ENCODE measurements around the gene DROSHA.

Gene DROSHA

DNA sequence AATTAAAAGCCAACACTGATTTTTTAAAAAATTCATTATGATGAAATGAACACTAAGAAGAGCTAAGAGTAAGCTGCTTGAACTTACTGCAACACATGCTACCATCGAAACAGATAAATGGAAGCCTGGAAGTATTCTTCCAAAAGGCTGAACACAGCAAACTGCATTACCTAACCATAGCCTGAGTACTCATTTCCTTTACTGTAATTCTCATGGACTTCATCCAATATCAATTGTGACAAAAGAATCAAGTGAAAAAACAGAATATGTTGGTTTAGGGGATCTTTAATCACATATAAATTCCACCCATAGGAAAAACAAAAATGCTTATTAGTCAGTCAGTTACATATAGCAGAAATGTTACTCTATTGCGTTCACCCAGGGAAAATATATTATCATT lies 68.5 kb downstream of the DROSHA start:
- DNase-seq, result no peak

DNA sequence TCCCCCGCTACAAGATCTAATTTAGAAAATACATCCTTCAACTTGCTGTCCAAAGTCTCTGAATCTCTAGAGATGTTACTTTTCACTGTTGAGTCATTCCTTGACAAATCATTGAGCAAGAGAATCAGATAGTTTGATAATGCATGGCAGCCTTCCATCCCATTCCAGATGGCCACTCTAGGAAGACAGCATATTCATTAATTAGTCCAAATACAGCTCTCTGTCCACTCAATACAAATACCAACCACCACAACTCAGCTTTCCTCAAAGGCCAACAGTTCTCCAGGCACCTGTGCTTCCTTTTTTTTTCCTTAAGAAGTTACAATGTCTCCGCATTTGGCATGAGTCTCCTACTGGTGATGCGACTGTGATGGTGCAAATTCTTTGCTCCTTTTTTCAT lies 72.3 kb downstream of the DROSHA start:
- no peak for DNase-seq

DNA sequence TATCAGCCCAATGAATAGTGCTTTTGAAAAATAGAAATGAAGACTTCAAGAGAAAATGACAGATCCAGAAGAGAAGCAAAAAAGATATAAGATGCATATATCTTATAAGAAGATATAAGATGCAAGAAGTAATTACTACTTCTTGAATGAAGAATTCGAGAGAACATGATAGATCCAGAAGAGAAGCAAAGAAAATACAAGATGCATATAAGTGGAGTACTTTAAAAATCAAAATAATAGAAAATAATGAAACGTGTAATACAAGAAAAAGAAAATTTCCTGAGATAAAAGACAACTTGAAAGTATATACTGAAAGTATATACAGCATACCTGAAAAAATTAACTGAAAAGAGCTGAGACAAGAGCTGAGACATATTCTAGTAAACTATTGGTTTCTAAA lies 76.7 kb downstream of the DROSHA start:
- DNase-seq, result no peak

DNA sequence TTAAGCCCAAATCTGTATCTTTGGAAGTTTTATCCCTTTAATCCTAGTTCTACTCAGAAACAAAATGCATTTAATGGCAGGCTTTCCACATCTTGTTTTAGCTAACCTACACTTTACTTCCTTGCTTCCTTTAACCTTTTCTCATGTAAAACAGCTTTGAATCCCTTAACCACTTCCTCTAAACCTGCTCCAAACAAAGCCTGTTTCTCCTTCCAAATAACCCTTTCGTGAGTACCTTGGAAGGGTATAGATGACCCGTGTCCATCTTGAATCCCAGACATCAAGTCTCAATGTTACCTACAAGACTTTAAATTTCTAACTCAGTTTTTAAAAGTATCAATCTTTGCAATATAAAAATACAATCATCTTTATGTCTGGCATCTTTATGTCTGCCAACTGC lies 78.4 kb downstream of the DROSHA start:
- DNase-seq, result no peak

DNA sequence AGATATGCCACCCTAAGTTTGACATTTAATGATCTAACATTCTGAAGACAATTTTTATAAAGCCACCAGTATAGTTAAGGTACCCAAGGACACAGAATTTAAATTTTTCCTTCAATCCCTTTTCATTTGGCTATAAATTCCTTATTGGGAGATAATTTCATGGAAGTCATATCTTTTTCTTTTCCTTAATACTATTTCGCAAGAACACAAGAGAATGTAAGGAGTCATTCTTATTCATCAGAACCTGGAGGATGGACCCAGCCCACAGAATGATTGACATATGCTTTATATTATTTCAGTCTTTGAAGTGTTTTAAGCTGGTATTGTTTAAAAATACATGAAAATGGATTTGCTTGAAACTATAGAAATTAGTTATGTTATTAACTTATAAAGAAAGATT lies 79.6 kb downstream of the DROSHA start:
- DNase-seq, result no peak

DNA sequence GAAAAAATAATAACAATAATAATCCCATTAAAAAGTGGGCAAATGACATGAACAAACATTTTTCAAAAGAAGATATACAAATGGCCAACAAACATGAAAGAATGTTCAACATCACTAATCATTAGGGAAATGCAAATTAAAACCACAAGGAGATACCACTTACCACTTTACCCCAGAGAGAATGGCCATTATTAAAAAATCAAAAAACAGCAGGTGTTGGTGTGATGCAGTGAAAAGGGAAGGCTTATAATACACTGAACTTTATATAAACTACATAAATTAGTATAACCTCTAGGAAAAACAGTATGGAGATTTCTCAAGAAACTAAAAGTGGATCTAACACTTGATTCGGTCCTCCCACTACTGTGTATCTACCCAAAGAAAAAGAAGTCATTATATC lies 81.9 kb downstream of the DROSHA start:
- DNase-seq, result no peak

DNA sequence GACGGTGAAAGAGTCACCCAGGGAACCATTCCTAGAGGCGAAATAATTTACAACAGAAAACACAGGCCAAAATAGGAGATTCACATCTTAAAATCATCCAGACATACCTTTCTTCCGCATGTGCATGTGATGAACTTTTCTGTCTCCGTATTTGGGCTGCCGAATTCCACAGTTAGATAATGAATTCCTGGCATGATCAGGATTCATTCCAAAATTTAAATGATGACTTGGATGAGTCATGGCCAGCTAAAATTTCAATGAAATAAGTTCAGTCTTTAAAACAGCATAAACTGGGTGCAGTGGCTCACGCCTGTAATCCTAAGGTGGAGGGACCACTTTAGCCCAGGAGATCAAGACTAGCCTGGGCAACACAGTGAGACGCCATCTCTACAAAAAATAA lies 82.7 kb downstream of the DROSHA start:
- DNase-seq, result no peak

DNA sequence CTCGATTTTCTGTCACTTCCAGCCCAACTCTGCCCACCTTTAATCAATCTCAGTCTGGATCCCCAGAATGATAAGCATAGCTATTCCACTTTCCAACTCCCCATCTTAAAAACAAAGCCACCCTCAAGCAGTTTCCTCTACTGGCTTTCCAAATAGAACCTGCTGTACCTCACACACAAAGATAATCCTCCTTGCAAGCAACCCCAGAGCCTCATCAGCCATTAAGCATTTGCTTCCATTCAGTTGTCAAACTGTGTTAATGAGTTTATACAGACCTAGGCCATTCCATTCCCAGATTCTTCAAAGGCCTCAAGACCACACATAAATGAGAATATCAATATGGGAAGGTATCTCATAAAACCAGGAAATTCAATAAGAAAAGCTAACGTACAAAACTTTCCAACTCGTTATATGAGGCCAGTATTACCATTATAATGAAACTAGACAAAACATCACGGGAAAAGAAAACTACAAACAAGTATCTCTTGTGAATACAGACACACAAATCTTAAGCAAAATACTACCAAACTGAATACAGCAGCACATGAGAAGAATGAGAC lies 86.8 kb downstream of the DROSHA start:
- DNase-seq, result no peak

DNA sequence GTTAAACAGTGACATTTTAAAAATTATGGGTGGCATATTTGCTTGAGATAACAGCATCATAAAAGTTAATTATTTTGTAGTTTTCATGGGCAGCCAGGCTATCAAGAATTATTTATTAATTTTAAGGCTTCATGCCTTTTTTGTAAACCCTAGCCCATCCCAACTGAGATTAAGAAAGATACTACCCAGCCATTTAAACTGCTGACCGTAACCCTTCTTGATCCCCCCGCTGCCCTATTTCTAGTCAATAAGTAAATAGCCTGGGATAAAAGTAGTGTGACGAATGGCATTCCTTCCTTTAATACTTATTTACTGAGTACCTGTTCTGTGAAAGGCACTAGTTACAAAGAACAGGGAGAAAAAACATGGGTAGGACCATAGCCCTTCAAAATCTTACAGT lies 88.3 kb downstream of the DROSHA start:
- DNase-seq, result no peak

DNA sequence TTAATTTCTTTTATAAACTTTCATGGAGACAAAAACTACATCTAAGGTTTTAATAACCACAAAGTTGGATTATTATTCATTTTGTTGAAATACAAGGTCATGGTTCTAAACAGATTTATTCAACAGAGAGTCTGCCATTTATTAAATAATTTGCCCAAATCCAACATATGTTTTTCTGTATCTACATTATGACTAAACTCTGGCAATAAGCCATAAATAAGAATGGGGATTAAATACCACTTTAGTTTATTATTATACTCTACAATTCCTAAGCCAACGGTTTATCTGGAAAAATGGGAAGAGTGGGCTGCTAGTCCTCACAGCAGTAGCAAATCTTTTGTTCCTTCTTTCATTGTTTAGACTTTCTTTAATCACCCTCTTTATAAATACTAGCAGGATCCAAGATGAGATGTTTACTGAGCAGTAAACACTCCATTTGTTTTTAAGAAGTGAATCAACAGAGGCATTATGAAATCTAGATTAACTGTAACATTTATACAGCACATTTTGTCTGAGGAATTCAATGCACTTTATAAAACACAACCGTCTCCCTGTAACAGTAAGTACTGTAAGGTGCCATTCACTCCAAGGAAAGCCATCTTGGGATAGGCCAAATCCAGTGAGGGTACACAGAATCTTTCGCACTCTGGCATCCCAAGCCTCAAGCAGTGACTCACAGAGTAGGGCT lies 89.7 kb downstream of the DROSHA start:
- no peak for DNase-seq

DNA sequence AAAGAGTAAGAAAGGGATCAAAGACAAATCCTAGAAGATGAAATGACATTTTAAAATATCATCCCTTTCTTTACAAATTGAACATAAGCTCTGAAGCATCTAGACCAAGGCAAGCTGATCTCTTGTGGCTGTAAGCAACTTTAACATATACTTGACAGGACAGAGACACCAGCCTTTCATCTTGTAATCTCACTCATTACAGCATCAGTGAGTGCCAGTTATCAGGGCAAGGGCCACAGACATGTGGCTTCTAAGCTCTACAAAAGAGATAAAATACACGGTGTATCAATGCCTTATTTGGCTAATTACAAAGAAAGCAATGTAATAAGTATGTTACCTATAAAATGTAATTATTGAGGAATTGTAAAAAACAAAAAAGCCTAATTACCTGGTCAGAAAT lies 95.0 kb downstream of the DROSHA start:
- no peak for DNase-seq

DNA sequence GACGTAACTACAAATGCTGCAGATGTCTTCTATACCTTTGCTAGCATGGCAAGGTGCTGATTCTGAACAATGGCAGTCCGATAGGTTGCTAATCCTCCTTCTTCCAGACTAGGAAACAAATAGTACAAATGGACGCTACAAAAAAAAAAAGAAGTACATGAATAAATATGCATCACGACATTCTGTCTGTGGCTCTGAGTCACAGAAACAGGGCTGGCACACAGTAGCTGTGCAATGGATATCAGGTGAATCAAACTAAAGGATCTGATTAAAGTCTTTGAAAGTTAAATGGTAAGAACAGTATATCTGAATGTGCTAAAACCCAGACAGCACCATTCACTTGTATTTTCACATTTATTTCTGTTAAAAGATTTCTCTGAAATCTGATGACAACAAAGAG lies 96.2 kb downstream of the DROSHA start:
- no peak for DNase-seq

DNA sequence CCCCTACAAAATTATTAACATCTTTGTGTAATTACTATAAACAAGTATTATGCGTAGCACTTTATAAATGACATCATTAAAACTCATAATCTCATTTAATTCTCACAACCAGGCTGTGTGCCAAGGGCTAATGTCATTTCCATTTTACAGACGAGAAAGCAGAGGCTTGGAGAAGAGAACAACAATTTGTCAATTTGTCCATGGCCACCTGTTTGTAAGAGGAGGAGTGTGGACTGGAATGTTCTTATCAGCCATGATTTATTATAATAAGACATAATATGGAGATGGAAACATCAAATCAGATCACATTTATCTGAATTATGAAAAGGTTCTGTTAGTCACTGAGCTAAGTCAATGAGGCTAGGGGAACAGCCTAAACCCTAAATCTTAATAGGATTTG lies 97.0 kb downstream of the DROSHA start:
- no peak for DNase-seq

DNA sequence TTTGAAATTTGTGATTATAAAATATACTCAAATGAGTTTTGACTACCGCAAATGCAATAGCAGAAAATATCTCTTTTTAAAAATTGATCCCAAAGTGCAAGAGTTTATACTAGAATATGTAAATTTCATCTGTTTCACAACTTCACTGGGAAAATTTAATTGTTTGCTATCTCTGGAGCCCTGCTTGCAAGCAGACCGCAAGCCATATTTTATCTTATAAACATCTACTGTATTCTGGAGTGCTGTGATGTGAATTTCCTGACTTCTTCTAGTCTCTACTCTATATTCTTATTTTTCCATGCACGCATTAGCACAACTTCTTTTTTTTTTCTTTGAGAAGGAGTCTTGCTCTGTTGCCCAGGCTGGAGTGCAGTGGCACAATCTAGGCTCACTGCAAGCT lies 98.7 kb downstream of the DROSHA start:
- DNase-seq, result no peak

DNA sequence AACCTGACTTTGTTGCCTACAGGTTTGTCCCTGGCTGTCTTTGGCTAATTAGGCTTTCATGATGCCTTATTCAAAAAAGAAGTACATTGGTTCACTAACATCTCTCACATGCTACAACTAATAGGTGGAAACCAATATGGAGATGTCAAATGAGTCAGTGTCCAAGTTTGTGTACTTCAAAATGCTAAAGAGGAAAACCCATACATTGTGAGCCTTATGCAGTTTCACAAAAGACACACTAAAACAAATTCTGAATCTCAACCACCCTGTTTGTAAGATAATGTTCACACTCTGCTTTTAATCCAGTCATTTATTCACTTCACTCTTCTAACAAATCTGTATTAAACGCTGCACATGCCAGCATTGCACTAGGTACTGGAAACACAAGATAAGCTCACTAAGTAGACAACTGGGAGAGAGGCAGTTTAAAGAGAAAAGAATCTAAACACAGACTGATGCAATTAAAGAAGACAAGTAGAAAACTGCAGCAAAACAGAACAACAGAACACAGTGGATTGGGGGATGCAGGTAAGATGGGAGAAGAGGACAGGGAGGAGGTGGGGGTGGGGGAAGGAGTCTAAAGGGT lies 104.1 kb downstream of the DROSHA start:
- no peak for DNase-seq

DNA sequence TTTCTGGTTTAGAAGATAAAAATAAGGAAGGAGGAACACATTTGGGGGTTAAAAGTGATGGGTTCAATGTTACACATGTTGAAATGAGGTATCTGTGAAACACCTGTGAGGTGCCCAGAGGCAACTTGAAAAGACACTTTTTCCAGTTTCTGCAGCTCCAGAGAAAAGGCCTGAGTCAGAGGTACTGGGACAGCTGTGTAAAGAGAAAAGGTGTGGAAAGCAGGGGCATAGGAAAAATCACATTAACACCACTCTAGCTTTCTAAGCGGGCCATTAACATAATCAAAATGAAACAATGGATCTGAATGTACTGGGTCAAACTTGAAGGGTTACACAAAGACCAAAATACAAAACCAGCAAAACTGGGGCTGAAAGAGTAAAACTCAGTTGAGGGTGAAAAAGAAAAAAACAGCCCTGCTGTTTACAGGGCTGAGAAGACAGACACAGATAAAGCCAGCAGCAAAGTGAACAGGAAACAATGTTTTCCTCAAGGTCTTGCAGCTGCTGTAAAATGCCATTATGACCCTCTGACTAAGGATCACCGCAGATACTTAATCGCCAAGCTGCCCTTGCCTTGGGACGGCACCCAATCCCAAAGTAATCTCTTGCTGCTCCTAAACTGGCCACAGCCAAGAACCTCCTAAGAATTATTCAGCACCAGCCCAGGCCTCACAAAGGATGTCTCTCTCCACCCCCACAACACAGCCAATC lies 104.7 kb downstream of the DROSHA start:
- DNase-seq, result no peak

DNA sequence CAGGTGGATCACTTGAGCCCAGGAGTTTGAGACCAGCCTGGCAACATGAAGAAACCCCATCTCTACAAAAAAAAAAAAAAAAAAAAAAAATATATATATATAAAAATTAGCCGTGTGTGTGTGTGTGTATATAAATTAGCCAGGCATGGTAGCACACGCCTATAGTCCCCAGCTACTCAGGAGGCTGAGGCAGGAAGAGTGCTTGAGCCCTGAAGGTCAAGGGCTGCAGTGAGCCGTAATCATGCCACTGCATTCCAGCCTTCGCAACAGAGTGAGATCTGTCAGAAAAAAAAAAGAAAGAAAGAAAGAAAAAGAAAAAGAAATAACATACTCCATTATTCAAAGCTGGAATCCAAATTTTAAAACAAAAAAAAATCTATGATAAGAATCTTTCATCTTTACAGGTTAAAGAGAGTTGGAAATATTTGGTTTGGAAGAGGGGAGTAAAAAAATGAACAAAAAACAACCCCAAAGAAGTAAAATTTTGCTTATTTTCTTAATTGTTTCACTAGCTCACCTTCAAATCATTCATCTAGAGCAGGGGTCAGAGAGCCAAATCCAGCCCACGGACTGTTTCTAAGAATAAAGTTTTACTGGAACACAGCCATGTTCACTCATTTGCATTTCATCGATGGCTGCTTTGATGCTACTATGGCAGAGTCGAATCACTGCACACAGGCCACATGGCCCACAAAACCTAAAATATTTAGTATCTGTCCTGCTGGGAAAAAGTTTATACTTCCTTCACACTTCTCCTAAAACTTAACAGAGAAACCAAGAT lies 109.9 kb downstream of the DROSHA start:
- DNase-seq, result no peak

DNA sequence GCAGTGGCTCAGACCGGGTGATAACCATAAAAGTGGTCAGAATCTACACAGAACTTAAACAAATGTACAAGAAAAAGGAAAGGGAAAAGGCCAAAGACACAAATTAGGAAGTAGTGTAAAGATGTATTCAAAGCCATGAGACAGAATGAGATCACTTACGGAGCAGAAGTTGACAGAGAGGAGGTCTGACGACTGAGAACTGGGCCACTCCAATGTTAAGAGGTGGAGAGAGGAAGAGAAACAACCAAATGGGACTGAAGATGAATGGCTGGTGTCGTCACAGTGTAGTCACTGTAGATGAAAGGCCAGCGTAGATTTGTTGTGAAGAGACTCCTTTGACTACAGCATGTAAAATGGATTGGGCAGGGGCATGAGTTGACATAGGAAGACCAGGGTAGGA lies 114.4 kb downstream of the DROSHA start:
- DNase-seq, result no peak

DNA sequence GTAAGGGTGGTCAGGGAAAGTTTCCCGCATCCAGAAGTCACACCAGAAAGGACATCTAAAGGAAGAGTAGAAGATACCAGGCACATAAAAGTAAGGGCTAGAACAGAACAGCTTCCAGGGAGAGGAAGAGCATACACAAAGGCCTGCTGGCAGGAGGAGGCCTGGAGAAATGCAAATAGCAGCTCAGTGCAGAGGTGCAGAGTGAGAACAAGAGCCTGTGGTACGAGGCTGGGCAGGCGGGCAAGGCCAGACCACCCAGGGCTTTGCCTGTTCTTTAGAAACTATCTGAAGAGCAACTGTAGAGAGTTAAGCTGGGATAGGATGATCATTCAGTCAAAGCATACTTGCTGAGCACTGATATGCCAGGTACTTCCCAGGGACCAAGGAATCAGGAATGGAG lies 115.3 kb downstream of the DROSHA start:
- no peak for DNase-seq

DNA sequence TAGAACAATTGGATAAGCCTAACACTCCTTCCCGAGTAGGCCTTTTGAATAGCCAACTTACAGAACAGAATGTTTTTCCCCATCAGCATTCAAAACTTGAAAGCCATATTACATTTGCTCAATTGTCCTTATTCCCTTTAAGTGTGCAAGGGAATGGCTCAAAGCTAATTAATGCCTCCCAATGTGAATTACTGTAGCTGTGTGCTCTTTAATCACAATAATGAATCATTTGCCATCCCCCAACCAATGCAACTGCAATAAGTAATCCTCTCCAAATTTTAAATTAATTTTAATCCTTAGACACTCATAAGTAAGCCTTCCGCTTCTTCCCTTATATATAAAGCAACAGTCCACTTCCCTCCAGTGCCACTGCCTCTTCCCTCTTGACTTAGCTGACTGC lies 115.9 kb downstream of the DROSHA start:
- no peak for DNase-seq

DNA sequence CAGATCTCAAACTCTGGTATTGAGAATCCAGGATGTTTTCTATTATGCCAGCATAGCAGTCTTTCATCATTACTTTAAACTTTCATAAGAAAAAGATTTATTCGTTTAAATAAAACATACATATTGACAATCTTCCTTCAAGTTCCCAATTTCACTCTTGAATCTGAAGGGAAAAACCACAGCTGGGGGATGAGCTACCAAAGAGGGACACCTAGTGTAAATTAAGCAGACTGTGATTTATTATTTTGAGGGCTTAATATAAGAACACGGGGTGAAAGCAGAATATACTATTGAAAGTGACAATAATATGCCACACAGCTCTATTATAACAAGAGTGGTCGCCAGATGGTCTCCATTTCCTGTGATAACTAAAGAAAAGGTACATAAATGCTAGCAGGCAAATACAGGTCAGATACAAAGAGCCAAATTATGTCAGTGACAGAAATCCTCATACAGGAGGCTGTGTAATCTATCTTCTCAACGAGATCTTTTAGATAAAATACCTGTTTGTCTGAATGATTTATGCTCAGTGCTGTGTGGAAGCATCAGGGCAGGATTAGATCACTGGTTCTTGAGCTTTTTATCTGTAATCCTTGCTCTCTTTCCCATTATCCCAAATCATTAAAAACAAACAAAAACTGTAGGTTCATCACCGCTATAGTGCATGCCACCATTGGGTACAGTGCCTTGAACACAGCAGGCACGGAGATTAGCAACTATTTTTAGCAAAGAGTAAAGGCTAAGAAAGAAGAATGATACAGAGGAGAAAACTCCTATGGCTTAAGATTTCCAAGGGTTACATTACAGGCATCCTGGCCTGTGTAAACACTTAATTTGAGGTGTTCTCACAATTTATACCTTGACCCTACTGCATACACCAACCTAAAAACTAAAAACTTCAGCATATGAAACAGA lies 116.6 kb downstream of the DROSHA start:
- no peak for DNase-seq
